ENCODE data around the gene APLP2. TPM values are rescaled to one million over a fixed set of nuclear protein-coding genes. Genes with fewer than 3 reads are reported as not detected.

Gene APLP2
- total RNA-seq, 6 donors from 2014 or later = 249 to 939 (median 653) TPM

DNA sequence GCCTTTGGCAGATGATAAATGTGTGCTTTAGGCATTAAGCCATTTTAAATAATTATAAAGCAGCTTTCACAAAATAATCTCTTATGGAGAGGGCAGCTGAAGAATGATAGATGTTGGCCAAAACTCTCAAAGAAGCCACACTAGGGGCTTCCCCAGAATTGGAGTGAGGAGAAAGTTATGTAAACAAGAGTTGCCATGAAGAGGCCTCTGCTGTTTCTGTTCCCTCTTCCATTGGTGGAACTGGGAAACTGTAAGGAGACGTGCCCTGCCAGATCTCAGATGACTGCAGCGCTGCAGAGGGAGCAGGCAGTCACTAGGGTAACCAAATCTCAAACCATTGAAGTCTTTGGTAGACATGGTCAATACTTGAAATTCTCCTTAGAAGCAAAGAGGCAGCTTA is 19.4 kb upstream of the APLP2 start:
- no peaks in the 10 kb centered on the region for H3K9me3 ChIP-seq
- DNase-seq (peak in 1 of 2 donors; percentile 47), ATAC-seq (ENCODE audit: low FRiP score in 2 of 2) (peak in 1 of 2 donors; percentile 81)
- 29 to 54% methylated on average over 2 of the region's 2 CpGs for WGBS, 2 donors
- peak overlapping the region in 3 of 4 donors; percentile 27 to 45 (median 39) for H3K27ac ChIP-seq
- H3K4me3 ChIP-seq = no peak overlapping the region
- H3K4me1 ChIP-seq = peaks cover 0 to 16% (median 12%) of the 10 kb centered on the region in 4 donors
- TF ChIP-seq EP300 (IDR thresholded peaks at IDR 0.05) = no peak
- TF ChIP-seq POLR2A (IDR thresholded peaks at IDR 0.05) = peak in 1 of 4 donors; percentile 43
- H3K36me3 ChIP-seq = no peaks in the 10 kb centered on the region
- H3K27me3 ChIP-seq = no peaks in the 10 kb centered on the region

DNA sequence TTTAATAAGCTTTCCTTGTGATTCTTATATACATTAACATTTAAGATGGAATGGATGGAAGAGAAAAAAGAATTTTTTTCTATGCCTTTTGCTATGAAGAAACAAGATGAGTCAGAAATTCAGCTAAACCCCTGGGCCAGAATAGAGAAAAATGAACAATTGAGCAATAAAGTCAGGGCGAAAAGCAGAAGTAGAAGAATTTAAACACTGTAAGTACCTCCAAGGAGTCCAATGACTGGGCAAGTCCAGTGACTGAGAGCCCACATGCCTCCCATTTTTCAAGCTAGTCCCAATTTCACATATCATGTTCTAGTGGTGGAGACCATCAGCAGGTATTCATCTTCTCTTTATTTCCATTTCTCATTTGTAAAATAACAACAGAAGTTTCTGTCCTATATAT is 18.6 kb upstream of the APLP2 start:
- DNase-seq (peak in 1 of 2 donors; percentile 35), ATAC-seq (ENCODE audit: low FRiP score in 2 of 2) (peak; percentile 57 to 79)
- TF ChIP-seq POLR2A (IDR thresholded peaks at IDR 0.05) (no peak), POLR2AphosphoS5 (IDR thresholded peaks at IDR 0.05) (no peak), EP300 (IDR thresholded peaks at IDR 0.05) (no peak)
- TF ChIP-seq, protein P1, sequence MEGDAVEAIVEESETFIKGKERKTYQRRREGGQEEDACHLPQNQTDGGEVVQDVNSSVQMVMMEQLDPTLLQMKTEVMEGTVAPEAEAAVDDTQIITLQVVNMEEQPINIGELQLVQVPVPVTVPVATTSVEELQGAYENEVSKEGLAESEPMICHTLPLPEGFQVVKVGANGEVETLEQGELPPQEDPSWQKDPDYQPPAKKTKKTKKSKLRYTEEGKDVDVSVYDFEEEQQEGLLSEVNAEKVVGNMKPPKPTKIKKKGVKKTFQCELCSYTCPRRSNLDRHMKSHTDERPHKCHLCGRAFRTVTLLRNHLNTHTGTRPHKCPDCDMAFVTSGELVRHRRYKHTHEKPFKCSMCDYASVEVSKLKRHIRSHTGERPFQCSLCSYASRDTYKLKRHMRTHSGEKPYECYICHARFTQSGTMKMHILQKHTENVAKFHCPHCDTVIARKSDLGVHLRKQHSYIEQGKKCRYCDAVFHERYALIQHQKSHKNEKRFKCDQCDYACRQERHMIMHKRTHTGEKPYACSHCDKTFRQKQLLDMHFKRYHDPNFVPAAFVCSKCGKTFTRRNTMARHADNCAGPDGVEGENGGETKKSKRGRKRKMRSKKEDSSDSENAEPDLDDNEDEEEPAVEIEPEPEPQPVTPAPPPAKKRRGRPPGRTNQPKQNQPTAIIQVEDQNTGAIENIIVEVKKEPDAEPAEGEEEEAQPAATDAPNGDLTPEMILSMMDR (IDR thresholded peaks at IDR 0.05) = no peak
- no peaks in the 10 kb centered on the region for H3K36me3 ChIP-seq
- no peak overlapping the region for H3K4me3 ChIP-seq
- H3K27me3 ChIP-seq = no peaks in the 10 kb centered on the region
- no peaks in the 10 kb centered on the region for H3K9me3 ChIP-seq
- peaks cover 0 to 16% (median 12%) of the 10 kb centered on the region in 4 donors for H3K4me1 ChIP-seq
- peak overlapping the region in 3 of 4 donors; percentile 27 to 45 (median 39) for H3K27ac ChIP-seq
- 65 to 69% methylated on average over 1 of the region's 1 CpG for WGBS, 2 donors

DNA sequence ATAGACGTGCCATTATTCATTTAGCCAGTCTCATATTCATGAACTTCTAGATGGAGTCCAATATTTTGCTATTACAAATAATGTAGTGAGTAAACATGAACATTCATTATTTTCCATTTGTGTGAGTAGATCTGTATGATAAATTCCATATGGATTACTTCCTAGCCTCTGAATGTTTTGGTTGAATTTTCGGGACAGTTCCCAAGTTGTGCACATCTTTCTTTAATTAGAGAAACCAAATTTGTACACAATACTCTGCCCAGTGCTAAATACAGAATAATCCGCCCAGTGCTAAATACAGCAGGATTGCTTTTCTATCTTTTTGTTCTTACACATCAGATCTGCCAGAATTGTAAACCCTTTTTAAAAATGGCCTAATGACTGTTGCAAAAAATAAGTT is 17.1 kb upstream of the APLP2 start:
- DNase-seq (no peak), ATAC-seq (ENCODE audit: low FRiP score in 2 of 2) (no peak)
- H3K4me1 ChIP-seq = peaks cover 0 to 16% (median 12%) of the 10 kb centered on the region in 4 donors
- no peaks in the 10 kb centered on the region for H3K9me3 ChIP-seq
- H3K27me3 ChIP-seq = no peaks in the 10 kb centered on the region
- no peak overlapping the region for H3K27ac ChIP-seq
- H3K36me3 ChIP-seq = no peaks in the 10 kb centered on the region
- TF ChIP-seq POLR2A (IDR thresholded peaks at IDR 0.05) (no peak), EP300 (IDR thresholded peaks at IDR 0.05) (no peak)
- TF ChIP-seq, protein P1 (IDR thresholded peaks at IDR 0.05) = no peak
- 85 to 87% methylated on average over 3 of the region's 3 CpGs for WGBS, 2 donors
- H3K4me3 ChIP-seq = no peak overlapping the region

DNA sequence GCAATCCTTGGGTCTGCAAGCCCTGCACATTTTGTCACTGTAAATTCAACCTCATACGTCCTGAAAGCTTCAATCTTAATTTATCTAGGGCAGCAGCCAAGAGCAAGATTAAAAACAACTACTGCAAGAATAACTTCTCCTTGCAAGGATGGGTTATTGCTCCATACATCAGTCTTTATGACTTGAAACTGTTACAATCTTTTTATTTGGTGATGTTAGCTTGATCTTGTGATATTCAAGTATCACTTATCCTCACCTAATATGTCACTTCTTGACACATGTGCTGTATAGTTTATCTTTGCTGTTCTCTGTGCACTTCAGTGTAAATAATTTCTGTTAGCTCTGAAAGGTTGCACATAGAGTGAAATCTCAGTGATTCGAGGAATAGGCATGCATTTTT is 14.7 kb upstream of the APLP2 start:
- Histone ChIP-seq H3K9me3 (no peaks in the 10 kb centered on the region), H3K4me1 (peaks cover 0 to 10% (median 8%) of the 10 kb centered on the region in 4 donors), H3K4me3 (no peak overlapping the region), H3K27ac (no peak overlapping the region), H3K36me3 (no peaks in the 10 kb centered on the region), H3K27me3 (no peaks in the 10 kb centered on the region)
- 45 to 58% methylated on average over 2 of the region's 2 CpGs for WGBS, 2 donors
- ATAC-seq (ENCODE audit: low FRiP score in 2 of 2) (no peak), DNase-seq (no peak)
- no peak for TF ChIP-seq POLR2AphosphoS5 (IDR thresholded peaks at IDR 0.05)
- TF ChIP-seq, protein P1 (IDR thresholded peaks at IDR 0.05) = no peak
- TF ChIP-seq POLR2A (IDR thresholded peaks at IDR 0.05) = no peak
- TF ChIP-seq EP300 (IDR thresholded peaks at IDR 0.05) = no peak

- no peak overlapping the region for H3K4me3 ChIP-seq
- no peaks in the 10 kb centered on the region for H3K9me3 ChIP-seq
- no peaks in the 10 kb centered on the region for H3K36me3 ChIP-seq
- WGBS, 2 donors = 82% methylated on average over 5 of the region's 5 CpGs
- peak in 1 of 2 donors; percentile 71 for ATAC-seq (ENCODE audit: low FRiP score in 2 of 2)
- no peak for DNase-seq
- peaks cover 0 to 5% (median 2%) of the 10 kb centered on the region in 4 donors for H3K4me1 ChIP-seq
- no peak overlapping the region for H3K27ac ChIP-seq
- H3K27me3 ChIP-seq = no peaks in the 10 kb centered on the region
- TF ChIP-seq, protein P1 (IDR thresholded peaks at IDR 0.05) = no peak
- TF ChIP-seq POLR2AphosphoS5 (IDR thresholded peaks at IDR 0.05) (no peak), POLR2A (IDR thresholded peaks at IDR 0.05) (no peak), EP300 (IDR thresholded peaks at IDR 0.05) (no peak)
These were observed 14.1 kb upstream of the APLP2 start for GRCh38 chr11:130055617-130056016.
